Right atrium auricular region (tissue), 2 donors: ENCODE results near the gene LARGE2. TPM values are rescaled to one million over a fixed set of nuclear protein-coding genes. Genes with fewer than 3 reads are reported as not detected.
"Not testable (repeated sequence)": the region's sequence is repeated elsewhere in the genome, so short reads cannot be mapped to it uniquely, and the experiment has no call there.

Experiments used
- DNase-seq: peaks from one replicate; pipeline ENCODE4 v3.0.0-alpha.2; 2019; ENCODE audit warnings: low spot score
- H3K27ac ChIP-seq, 2 donors: fragments of 200-600 bp; sonication (generic); 1 replicate in 1 of 2; 2 replicates in 1 of 2; pipeline ENCODE4 v1.5.1; 2016 to 2019
- H3K27me3 ChIP-seq, 2 donors: fragments of 200-600 bp; sonication (generic); one replicate each; pipeline versions ENCODE4 v1.5.1 to v1.6.0; 2017 to 2019
- H3K36me3 ChIP-seq: fragments of 200-600 bp; sonication (generic); one replicate; pipeline ENCODE4 v1.5.1; 2016
- H3K4me1 ChIP-seq, 2 donors: fragments of 200-600 bp; sonication (generic); one replicate each; pipeline versions ENCODE4 v1.5.1 to v1.6.0; 2017 to 2019
- H3K4me3 ChIP-seq, 2 donors: fragments of 200-600 bp; sonication (generic); 1 replicate in 1 of 2; 2 replicates in 1 of 2; pipeline ENCODE4 v1.5.1; 2017 to 2019; ENCODE audit warnings: mild to moderate bottlenecking in 1 of 2, moderate library complexity in 1 of 2
- H3K9me3 ChIP-seq, 2 donors: fragments of 200-600 bp; sonication (generic); one replicate each; pipeline ENCODE4 v1.5.1; 2019
- total RNA-seq, 2 donors: library from RNA; depleted of rRNA; stranded (reverse); fragments of >200 nt; gene quantifications; one replicate each; pipeline ENCODE4 v1.1.0, GENCODE V29; 2016
- TF ChIP-seq, protein P1 (sequence below), 2 donors: fragments of 200-600 bp; sonication (generic); IDR thresholded peaks; one replicate each; pipeline ENCODE4 v1.5.1; 2019; ENCODE audit warnings: antibody characterized with exemption in 2 of 2

LARGE2 gene
- total RNA-seq, 2 donors from 2014 or later = 0.51 TPM; not detected in 1

DNA sequence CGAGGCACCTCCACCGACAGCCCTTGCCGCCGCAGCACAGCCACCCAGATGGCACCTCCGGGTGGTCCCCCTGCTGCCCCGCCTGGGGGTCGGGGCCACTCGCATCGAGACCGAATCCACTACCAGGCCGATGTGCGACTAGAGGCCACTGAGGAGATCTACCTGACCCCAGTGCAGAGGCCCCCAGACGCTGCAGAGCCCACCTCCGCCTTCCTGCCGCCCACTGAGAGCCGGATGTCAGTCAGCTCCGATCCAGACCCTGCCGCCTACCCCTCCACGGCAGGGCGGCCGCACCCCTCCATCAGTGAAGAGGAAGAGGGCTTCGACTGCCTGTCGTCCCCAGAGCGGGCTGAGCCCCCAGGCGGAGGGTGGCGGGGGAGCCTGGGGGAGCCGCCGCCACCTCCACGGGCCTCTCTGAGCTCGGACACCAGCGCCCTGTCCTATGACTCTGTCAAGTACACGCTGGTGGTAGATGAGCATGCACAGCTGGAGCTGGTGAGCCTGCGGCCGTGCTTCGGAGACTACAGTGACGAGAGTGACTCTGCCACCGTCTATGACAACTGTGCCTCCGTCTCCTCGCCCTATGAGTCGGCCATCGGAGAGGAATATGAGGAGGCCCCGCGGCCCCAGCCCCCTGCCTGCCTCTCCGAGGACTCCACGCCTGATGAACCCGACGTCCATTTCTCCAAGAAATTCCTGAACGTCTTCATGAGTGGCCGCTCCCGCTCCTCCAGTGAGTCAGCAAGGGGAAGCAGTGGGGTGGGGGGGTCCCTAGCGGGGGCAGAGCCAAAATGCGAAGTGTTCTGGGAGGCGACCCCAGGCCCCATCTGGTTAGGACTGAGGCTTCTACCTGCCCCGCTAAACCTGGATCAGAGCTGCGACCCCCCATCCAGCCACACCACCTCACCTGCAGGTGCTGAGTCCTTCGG lies 19.7 kb upstream of the LARGE2 start:
- TF ChIP-seq, protein P1, sequence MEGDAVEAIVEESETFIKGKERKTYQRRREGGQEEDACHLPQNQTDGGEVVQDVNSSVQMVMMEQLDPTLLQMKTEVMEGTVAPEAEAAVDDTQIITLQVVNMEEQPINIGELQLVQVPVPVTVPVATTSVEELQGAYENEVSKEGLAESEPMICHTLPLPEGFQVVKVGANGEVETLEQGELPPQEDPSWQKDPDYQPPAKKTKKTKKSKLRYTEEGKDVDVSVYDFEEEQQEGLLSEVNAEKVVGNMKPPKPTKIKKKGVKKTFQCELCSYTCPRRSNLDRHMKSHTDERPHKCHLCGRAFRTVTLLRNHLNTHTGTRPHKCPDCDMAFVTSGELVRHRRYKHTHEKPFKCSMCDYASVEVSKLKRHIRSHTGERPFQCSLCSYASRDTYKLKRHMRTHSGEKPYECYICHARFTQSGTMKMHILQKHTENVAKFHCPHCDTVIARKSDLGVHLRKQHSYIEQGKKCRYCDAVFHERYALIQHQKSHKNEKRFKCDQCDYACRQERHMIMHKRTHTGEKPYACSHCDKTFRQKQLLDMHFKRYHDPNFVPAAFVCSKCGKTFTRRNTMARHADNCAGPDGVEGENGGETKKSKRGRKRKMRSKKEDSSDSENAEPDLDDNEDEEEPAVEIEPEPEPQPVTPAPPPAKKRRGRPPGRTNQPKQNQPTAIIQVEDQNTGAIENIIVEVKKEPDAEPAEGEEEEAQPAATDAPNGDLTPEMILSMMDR (IDR thresholded peaks at IDR 0.05) = no peak
- H3K27ac ChIP-seq = no peak overlapping the region
- H3K4me1 ChIP-seq = peaks cover 0 to 25% of the 10 kb centered on the region in 2 donors
- no peaks in the 10 kb centered on the region for H3K36me3 ChIP-seq
- no peak overlapping the region for H3K4me3 ChIP-seq
- H3K27me3 ChIP-seq = no peaks in the 10 kb centered on the region
- DNase-seq = no peak
- H3K9me3 ChIP-seq = no peaks in the 10 kb centered on the region

DNA sequence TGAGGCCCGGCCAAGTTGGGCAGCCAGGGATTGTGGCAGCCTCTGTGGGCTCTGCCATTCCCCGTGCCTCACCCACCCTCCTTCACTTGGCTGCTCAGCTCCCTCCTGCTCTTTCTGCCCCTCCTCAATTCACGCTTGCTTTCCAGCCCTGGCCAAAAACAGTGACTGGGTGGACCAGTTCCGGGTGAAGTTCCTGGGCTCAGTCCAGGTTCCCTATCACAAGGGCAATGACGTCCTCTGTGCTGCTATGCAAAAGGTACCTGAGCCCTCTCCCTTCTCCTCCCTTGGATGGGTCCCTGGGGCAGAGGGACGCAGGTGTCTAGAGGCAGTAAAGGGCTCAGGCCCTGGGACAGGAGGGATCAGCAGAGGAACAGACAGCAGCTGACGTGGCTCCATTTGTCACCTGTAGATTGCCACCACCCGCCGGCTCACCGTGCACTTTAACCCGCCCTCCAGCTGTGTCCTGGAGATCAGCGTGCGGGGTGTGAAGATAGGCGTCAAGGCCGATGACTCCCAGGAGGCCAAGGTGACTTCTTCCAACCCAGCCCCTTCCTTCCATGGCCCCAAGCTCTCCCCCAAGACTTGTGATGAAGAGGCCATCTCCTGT lies 18.0 kb upstream of the LARGE2 start:
- TF ChIP-seq, protein P1 (IDR thresholded peaks at IDR 0.05) = no peak
- H3K27me3 ChIP-seq = no peaks in the 10 kb centered on the region
- H3K4me3 ChIP-seq = no peak overlapping the region
- H3K4me1 ChIP-seq = peaks cover 0 to 17% of the 10 kb centered on the region in 2 donors
- no peak overlapping the region for H3K27ac ChIP-seq
- H3K36me3 ChIP-seq = peaks cover under 1% of the 10 kb centered on the region
- H3K9me3 ChIP-seq = no peaks in the 10 kb centered on the region
- no peak for DNase-seq

DNA sequence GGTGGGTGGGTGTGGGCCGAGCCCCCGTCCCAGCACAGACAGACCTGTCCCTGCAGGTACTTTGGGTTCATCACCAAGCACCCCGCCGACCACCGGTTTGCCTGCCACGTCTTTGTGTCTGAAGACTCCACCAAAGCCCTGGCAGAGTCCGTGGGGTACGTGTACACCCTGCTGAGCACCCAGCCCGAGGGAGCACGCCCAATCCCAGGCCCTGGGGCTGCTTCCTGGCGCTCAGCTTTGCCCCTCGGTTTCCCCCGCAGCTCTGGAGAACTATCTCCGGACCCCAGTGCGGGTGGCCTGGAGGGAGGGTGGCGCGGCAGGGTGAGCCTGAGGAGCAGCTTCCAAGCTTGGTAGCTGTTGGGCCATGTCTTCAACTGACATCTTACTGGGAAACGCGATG lies 17.4 kb upstream of the LARGE2 start:
- Histone ChIP-seq H3K27ac (no peak overlapping the region), H3K27me3 (no peaks in the 10 kb centered on the region), H3K4me1 (peaks cover 0 to 13% of the 10 kb centered on the region in 2 donors), H3K36me3 (peaks cover 6% of the 10 kb centered on the region), H3K4me3 (no peak overlapping the region), H3K9me3 (no peaks in the 10 kb centered on the region)
- TF ChIP-seq, protein P1 (IDR thresholded peaks at IDR 0.05) = no peak
- no peak for DNase-seq

DNA sequence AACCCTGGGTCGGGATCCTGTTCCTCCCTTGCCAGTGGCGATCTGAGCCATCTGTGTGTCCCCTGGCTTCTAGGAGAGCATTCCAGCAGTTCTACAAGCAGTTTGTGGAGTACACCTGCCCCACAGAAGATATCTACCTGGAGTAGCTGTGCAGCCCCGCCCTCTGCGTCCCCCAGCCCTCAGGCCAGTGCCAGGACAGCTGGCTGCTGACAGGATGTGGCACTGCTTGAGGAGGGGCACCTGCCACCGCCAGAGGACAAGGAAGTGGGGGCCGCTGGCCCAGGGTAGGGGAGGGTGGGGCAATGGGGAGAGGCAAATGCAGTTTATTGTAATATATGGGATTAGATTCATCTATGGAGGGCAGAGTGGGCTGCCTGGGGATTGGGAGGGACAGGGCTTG lies 16.9 kb upstream of the LARGE2 start:
- not testable (repeated sequence) for H3K4me3 ChIP-seq, H3K4me1 ChIP-seq, H3K9me3 ChIP-seq, H3K27me3 ChIP-seq, H3K27ac ChIP-seq, DNase-seq
- H3K36me3 ChIP-seq = peaks cover 11% of the 10 kb centered on the region

DNA sequence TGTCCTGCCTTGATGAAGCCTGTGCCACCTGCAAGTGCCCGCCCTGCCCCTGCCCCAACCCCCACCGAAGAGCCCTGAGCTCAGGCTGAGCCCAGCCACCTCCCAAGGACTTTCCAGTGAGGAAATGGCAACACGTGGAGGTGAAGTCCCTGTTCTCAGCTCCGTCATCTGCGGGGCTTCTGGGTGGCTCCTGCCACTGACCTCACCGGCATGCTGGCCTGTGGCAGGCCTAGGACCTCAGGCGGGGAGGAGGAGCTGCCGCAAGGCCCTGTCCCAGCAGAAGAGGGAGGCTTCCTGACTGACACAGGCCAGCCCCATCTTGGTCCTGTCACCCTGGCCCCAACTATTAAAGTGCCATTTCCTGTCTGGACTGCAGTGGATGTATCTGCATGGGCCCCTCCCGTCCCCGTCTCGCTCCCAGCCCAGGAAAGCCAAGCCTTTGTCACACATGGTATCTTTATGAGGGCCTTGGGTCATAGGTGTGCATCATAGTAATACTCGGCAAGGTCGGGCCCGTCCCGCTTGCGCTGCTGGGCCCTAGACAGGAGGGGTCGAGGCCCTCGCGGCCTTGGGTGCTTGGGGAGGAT lies 16.3 kb upstream of the LARGE2 start:
- peaks cover 17% of the 10 kb centered on the region for H3K36me3 ChIP-seq
- no peak overlapping the region for H3K27ac ChIP-seq
- peaks cover 0 to 3% of the 10 kb centered on the region in 2 donors for H3K4me1 ChIP-seq
- H3K27me3 ChIP-seq = no peaks in the 10 kb centered on the region
- no peak for DNase-seq
- TF ChIP-seq, protein P1 (IDR thresholded peaks at IDR 0.05) = no peak
- no peaks in the 10 kb centered on the region for H3K9me3 ChIP-seq
- no peak overlapping the region for H3K4me3 ChIP-seq

DNA sequence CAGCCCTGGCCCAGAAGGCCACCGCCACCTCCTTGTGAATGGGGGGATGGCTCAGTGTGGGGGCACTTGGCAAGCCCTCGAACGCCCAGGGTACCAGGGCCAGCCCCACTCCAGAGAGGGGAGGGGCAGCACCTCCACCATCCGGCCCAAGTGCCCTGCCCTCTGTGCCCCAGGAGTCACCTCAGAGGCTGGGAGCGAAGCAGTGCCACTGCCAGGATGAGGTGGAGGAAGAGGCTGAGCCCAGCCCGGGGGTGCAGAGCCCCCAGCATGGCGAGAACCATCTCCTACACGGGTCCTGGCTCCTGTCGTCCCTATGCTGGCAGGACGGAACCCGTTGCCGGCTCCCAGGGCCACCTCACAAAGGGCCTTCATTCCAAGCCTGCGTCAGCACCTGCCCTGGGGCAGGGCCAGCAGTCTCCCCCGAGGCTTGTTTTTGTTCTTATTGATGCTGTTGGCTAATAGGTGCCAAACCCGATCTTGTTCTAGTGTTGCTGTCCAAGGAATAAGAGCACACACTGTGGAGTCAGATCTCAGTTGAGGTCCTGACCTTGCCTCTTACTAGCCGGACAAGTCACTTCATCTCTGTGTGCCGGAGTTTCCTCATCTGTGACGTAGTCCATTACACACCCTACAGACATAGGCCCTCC lies 15.4 kb upstream of the LARGE2 start, which contains the start of gene FREY1:
Gene FREY1 (minus strand): TSS at position 307 of the 647 bp plus-strand sequence. CDS start 26 bp downstream, at position 281.
- Histone ChIP-seq H3K4me1 (no peaks in the 10 kb centered on the region), H3K4me3 (no peak within 1 kb of the TSS), H3K27me3 (no peaks in the 10 kb centered on the region), H3K9me3 (no peaks in the 10 kb centered on the region), H3K36me3 (peaks cover 24% of the 10 kb centered on the region), H3K27ac (no peak within 1 kb of the TSS)
- DNase-seq = no peak
- TF ChIP-seq, protein P1 (IDR thresholded peaks at IDR 0.05) = no peak
